Fibroblast of villous mesenchyme (primary cell): ENCODE results near the gene COL15A1. TPM values are rescaled to one million over a fixed set of nuclear protein-coding genes. Genes with fewer than 3 reads are reported as not detected.

Experiments
- DNase-seq: peaks from one replicate; pipeline ENCODE4 v3.0.0-alpha.2; 2010; ENCODE audit warnings: low read depth
- H3K4me3 ChIP-seq: 2 replicates; pipeline ENCODE4 v1.5.1; 2011; ENCODE audit warnings: low read depth, mild to moderate bottlenecking, low read length
- CTCF ChIP-seq: IDR thresholded peaks from 2 replicates; pipeline ENCODE4 v1.5.1; 2012; ENCODE audit warnings: low read depth, mild to moderate bottlenecking, low read length; ENCODE audit not compliant: insufficient read depth
- total RNA-seq: library from RNA; depleted of rRNA; stranded (reverse); fragments of >200 nt; gene quantifications from 2 replicates; pipeline ENCODE4 v1.2.3, GENCODE V29; 2012

COL15A1 gene
- total RNA-seq, 1 donor, result 1.7 TPM

GRCh38 chr9:99079542-99079941, 135.8 kb downstream of the COL15A1 start:
- H3K4me3 ChIP-seq, result no peak overlapping the region
- DNase-seq, result no peak
- no peak for TF ChIP-seq CTCF

- no peak for TF ChIP-seq CTCF
- H3K4me3 ChIP-seq, result no peak overlapping the region
- DNase-seq, result no peak
These were observed 139.3 kb downstream of the COL15A1 start for GRCh38 chr9:99083051-99083450.

- peak; percentile 37 for DNase-seq
- no peak for TF ChIP-seq CTCF
- H3K4me3 ChIP-seq, result no peak overlapping the region
These were observed 142.5 kb downstream of the COL15A1 start for GRCh38 chr9:99085949-99086948.

GRCh38 chr9:99087462-99087861, 143.8 kb downstream of the COL15A1 start:
- no peak overlapping the region for H3K4me3 ChIP-seq
- TF ChIP-seq CTCF, result no peak
- DNase-seq, result no peak

- no peak for TF ChIP-seq CTCF
- no peak for DNase-seq
These were observed 146.8 kb downstream of the COL15A1 start for GRCh38 chr9:99090336-99091130.

GRCh38 chr9:99092643-99093491, 149.2 kb downstream of the COL15A1 start:
- H3K4me3 ChIP-seq, result no peak overlapping the region
- no peak for DNase-seq
- no peak for TF ChIP-seq CTCF

More at GRCh38 chr9:99090336-99091130, 146.8 kb downstream of the COL15A1 start:
- H3K4me3 ChIP-seq, result no peak overlapping the region
